SK-N-MC (cell line): ENCODE measurements around the gene SLC35E3.

Source experiments
- DNase-seq: peaks from one replicate; pipeline ENCODE4 v3.0.0-alpha.2; 2011; ENCODE audit warnings: low read depth, low spot score
- H3K27ac ChIP-seq: fragments of 200-600 bp; sonication (generic); 2 replicates; pipeline ENCODE4 v1.5.1; 2016; ENCODE audit warnings: mixed run types
- H3K36me3 ChIP-seq: fragments of 200-600 bp; sonication (generic); 2 replicates; pipeline ENCODE4 v1.6.1; 2017; ENCODE audit warnings: antibody characterized with exemption, low read length, mixed read lengths; ENCODE audit not compliant: insufficient read depth
- H3K4me3 ChIP-seq: fragments of 200-600 bp; sonication (generic); 2 replicates; pipeline ENCODE4 v1.5.1; 2016
- H3K9ac ChIP-seq: fragments of 200-600 bp; sonication (generic); 2 replicates; pipeline ENCODE4 v1.8.0; 2017; ENCODE audit warnings: mixed run types, mixed read lengths; ENCODE audit not compliant: insufficient read length
- H3K9me3 ChIP-seq: fragments of 200-600 bp; sonication (generic); 2 replicates; pipeline ENCODE4 v1.6.1; 2017; ENCODE audit warnings: low read depth, mild to moderate bottlenecking, antibody characterized with exemption, low read length, moderate library complexity, mixed read lengths
- EZH2 ChIP-seq: fragments of 200-600 bp; sonication (generic); IDR thresholded peaks from one replicate; pipeline ENCODE4 v1.6.1; 2017; ENCODE audit warnings: antibody characterized with exemption
- FOXP2 ChIP-seq: optimal IDR thresholded peaks from 2 replicates; pipeline ENCODE3; 2011; ENCODE audit warnings: mild to moderate bottlenecking, moderate library complexity; ENCODE audit not compliant: insufficient read depth; ENCODE audit errors: extremely low read length, control extremely low read depth
- POLR2AphosphoS5 ChIP-seq: IDR thresholded peaks from 2 replicates; pipeline ENCODE4 v1.6.1; 2012; ENCODE audit warnings: mild to moderate bottlenecking, low read depth, low read length, borderline replicate concordance

The SLC35E3 gene

DNA sequence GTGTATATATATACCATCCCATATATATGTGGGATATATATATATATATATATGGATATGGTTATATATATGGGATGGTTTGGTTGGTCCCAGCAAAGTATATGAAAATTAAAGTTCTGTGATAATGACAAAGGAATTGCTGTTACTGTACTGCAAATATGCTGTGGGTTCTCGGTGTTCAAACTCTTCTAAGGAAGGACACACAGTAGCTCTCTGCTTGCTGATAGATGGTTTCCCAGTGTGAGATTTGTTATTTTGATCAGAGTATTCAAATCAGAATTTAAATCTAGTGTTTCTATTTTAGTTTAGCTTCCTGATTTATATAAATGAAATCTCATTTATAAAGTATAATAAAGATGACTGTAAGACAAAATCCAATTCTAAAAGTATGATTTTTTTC lies 19.7 kb downstream of the SLC35E3 start:
- H3K36me3 ChIP-seq, result no peaks in the 10 kb centered on the region; the same call in 1 of the 2 replicates
- no peak for DNase-seq
- no peak for TF ChIP-seq EZH2
- TF ChIP-seq POLR2AphosphoS5, result no peak
- TF ChIP-seq FOXP2, result no peak
- H3K27ac ChIP-seq, result no peak overlapping the region
- no peaks in the 10 kb centered on the region for H3K9me3 ChIP-seq
- H3K9ac ChIP-seq, result no peak overlapping the region
- no peak overlapping the region for H3K4me3 ChIP-seq

DNA sequence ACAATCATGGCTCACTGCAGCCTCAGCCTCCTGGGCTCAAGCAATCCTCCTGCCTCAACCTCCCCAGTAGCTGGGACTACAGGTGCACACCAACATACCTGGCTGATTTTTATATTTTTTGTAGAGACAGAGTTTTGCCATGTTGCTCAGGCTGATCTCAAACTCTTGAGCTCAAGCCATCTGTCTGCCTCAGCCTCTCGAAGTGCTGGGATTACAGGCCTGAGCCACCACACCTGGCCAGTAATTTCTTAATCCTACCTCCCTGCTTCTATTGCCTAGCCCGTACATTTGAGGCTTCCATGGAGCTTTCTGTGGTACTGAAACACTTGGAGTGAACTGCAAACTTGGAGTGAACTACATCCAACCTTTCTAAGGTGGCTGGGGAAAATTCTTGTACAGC lies 20.7 kb downstream of the SLC35E3 start:
- DNase-seq, result no peak
- Histone ChIP-seq H3K9ac (no peak overlapping the region), H3K36me3 (no peaks in the 10 kb centered on the region; the same call in 1 of the 2 replicates), H3K9me3 (no peaks in the 10 kb centered on the region), H3K27ac (no peak overlapping the region), H3K4me3 (no peak overlapping the region)
- TF ChIP-seq POLR2AphosphoS5, result no peak
- no peak for TF ChIP-seq EZH2
- no peak for TF ChIP-seq FOXP2

GRCh38 chr12:68767191-68767590 lies 21.2 kb downstream of the SLC35E3 start:
- H3K9ac ChIP-seq, result no peak overlapping the region
- H3K36me3 ChIP-seq, result no peaks in the 10 kb centered on the region; the same call in 1 of the 2 replicates
- DNase-seq, result no peak
- H3K9me3 ChIP-seq, result no peaks in the 10 kb centered on the region
- H3K4me3 ChIP-seq, result no peak overlapping the region
- no peak for TF ChIP-seq EZH2
- TF ChIP-seq POLR2AphosphoS5, result no peak
- no peak for TF ChIP-seq FOXP2
- H3K27ac ChIP-seq, result no peak overlapping the region

GRCh38 chr12:68768431-68768939 lies 22.5 kb downstream of the SLC35E3 start:
- no peak overlapping the region for H3K9ac ChIP-seq
- no peaks in the 10 kb centered on the region; the same call in 1 of the 2 replicates for H3K36me3 ChIP-seq
- DNase-seq, result no peak
- no peak for TF ChIP-seq POLR2AphosphoS5
- TF ChIP-seq EZH2, result no peak
- TF ChIP-seq FOXP2, result no peak
- no peaks in the 10 kb centered on the region for H3K9me3 ChIP-seq
- no peak overlapping the region for H3K4me3 ChIP-seq
- no peak overlapping the region for H3K27ac ChIP-seq

GRCh38 chr12:68769941-68770340 lies 24.0 kb downstream of the SLC35E3 start:
- Histone ChIP-seq H3K9me3 (no peaks in the 10 kb centered on the region), H3K4me3 (no peak overlapping the region), H3K9ac (no peak overlapping the region), H3K27ac (no peak overlapping the region), H3K36me3 (no peaks in the 10 kb centered on the region)
- TF ChIP-seq FOXP2 (no peak), EZH2 (no peak), POLR2AphosphoS5 (no peak)
- DNase-seq, result no peak

DNA sequence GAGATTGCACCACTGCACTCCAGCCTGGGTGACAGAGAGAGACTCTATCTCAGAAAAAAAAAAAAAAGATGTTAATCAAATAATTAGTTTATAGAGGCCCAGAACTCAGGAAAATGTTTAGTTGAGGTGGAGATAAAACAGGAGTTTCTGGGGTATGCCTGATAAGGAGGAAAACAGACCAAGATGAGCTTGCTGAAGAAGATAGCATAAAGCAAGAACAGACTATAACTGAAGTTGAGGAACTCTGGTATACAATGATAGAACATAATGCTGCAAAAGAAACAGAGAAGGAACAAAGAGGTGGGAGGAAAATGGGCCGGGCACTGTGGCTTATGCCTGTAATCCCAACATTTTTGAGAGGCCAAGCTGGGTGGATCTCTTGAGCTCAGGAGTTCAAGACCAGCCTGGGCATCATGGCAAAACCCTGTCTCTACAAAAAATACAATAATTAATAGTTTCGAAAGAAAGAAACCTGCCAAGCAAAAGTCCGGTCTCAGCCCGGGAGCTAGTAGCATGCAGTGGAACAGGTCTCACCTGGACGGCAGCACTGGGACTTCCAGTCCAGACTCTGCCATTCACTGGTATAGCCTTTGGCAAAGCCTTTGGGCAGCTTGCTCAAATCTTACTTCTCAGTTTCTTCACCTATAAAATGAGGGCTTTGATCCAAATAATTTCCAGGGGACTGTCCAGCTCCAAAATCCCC lies 25.4 kb downstream of the SLC35E3 start:
- no peaks in the 10 kb centered on the region for H3K36me3 ChIP-seq
- DNase-seq, result no peak
- no peak overlapping the region for H3K27ac ChIP-seq

DNA sequence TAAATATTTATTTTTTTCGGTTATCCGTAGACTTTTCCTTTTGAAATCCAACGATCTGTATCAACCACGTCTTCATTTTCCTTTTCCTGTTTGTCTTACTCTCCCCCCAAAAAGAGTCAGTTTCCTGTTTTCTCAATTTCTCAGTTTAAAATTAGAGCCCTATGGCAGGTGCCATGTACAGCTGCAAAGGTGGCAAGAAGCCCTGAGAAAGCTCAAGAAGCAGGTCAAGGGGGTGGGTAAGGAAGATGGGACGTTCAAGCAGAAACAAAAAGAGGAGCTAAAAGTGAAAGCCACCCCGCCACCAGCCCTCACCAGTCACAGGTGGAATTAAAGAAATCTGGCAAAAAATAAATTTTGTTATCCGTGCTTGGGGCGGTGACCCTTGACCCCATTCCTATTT lies 26.7 kb downstream of the SLC35E3 start:
- TF ChIP-seq EZH2 (no peak), FOXP2 (no peak), POLR2AphosphoS5 (no peak)
- DNase-seq, result no peak
- Histone ChIP-seq H3K9me3 (no peaks in the 10 kb centered on the region), H3K9ac (no peak overlapping the region), H3K4me3 (no peak overlapping the region), H3K27ac (no peak overlapping the region), H3K36me3 (no peaks in the 10 kb centered on the region)

More for the DNA sequence above, 25.4 kb downstream of the SLC35E3 start:
- Histone ChIP-seq H3K9me3 (no peaks in the 10 kb centered on the region), H3K4me3 (no peak overlapping the region), H3K9ac (no peak overlapping the region)
- TF ChIP-seq FOXP2 (no peak), EZH2 (no peak), POLR2AphosphoS5 (no peak)

GRCh38 chr12:68773582-68773981 lies 27.6 kb downstream of the SLC35E3 start:
- DNase-seq, result no peak
- Histone ChIP-seq H3K9me3 (no peaks in the 10 kb centered on the region), H3K4me3 (no peak overlapping the region), H3K36me3 (no peaks in the 10 kb centered on the region), H3K9ac (no peak overlapping the region), H3K27ac (no peak overlapping the region)
- no peak for TF ChIP-seq EZH2
- TF ChIP-seq FOXP2, result no peak
- no peak for TF ChIP-seq POLR2AphosphoS5

GRCh38 chr12:68775121-68775630 lies 29.2 kb downstream of the SLC35E3 start:
- DNase-seq, result no peak
- no peak overlapping the region for H3K9ac ChIP-seq
- no peaks in the 10 kb centered on the region for H3K9me3 ChIP-seq
- H3K4me3 ChIP-seq, result no peak overlapping the region
- TF ChIP-seq POLR2AphosphoS5 (no peak), FOXP2 (no peak), EZH2 (no peak)
- H3K27ac ChIP-seq, result no peak overlapping the region
- no peaks in the 10 kb centered on the region for H3K36me3 ChIP-seq
